Muscle of leg (tissue), 11 donors: Measurements from ENCODE around the gene GAS7. TPM values are rescaled to one million over a fixed set of nuclear protein-coding genes. Genes with fewer than 3 reads are reported as not detected.

ENCODE experiments used
- DNase-seq: peaks from one replicate; pipeline ENCODE4 v3.0.0; 2013
- H3K27ac ChIP-seq: one replicate; pipeline ENCODE4 v1.5.1; 2013; ENCODE audit warnings: mild to moderate bottlenecking, low read length, control low read depth
- H3K27me3 ChIP-seq: one replicate; pipeline ENCODE4 v1.6.1; 2013; ENCODE audit warnings: low read length; ENCODE audit not compliant: control insufficient read depth, insufficient read depth
- H3K36me3 ChIP-seq: one replicate; pipeline ENCODE4 v1.6.1; 2013; ENCODE audit warnings: low read length; ENCODE audit not compliant: control insufficient read depth, insufficient read depth
- H3K4me1 ChIP-seq: one replicate; pipeline ENCODE4 v1.6.1; 2013; ENCODE audit warnings: low read length; ENCODE audit not compliant: control insufficient read depth, insufficient read depth
- H3K4me3 ChIP-seq: one replicate; pipeline ENCODE4 v1.5.1; 2013; ENCODE audit warnings: low read length, control low read depth
- H3K9me3 ChIP-seq: replicated peaks from 2 replicates; pipeline ENCODE4 v1.6.1; 2013; ENCODE audit warnings: low read depth, low read length; ENCODE audit not compliant: control insufficient read depth
- WGBS: methylation state at CpG from one replicate; pipeline ENCODE4 v1.1.5; 2013; ENCODE audit warnings: missing lambda C conversion rate; ENCODE audit not compliant: insufficient coverage; 5-methylcytosine and 5-hydroxymethylcytosine counted together
- polyA plus RNA-seq, 8 donors: library from polyadenylated mRNA; unstranded; fragments of 120-200 nt; gene quantifications; one replicate each; pipeline versions ENCODE4 v1.2.1 to v1.2.3, GENCODE V29; 2013; ENCODE audit warnings: inconsistent platforms in 1 of 8, low replicate concordance in 1 of 8; ENCODE audit not compliant: insufficient read length in 8 of 8, insufficient read depth in 1 of 8
- total RNA-seq: library from RNA; stranded (reverse); fragments of 120-200 nt; gene quantifications from one replicate; pipeline ENCODE4 v1.2.4, GENCODE V29; 2013

The GAS7 gene
- total and polyA plus RNA-seq, 9 donors = 33.3 to 68.9 (median 45.9) TPM

GRCh38 chr17:10032118-10032852 is 166.1 kb downstream of the GAS7 start:
- Histone ChIP-seq H3K27me3 (no peaks in the 10 kb centered on the region), H3K36me3 (peaks cover 20% of the 10 kb centered on the region), H3K4me1 (peaks cover 65% of the 10 kb centered on the region), H3K9me3 (no peaks in the 10 kb centered on the region), H3K27ac (peak overlapping the region; percentile 96), H3K4me3 (no peak overlapping the region)
- DNase-seq = no peak
- WGBS = 50% methylated on average over 2 of the region's 6 CpGs

GRCh38 chr17:10031606-10032005 is 166.8 kb downstream of the GAS7 start:
- 79% methylated on average over 7 of the region's 11 CpGs for WGBS
- DNase-seq = no peak
- Histone ChIP-seq H3K27ac (no peak overlapping the region), H3K4me3 (no peak overlapping the region), H3K27me3 (no peaks in the 10 kb centered on the region), H3K9me3 (no peaks in the 10 kb centered on the region), H3K4me1 (peaks cover 60% of the 10 kb centered on the region), H3K36me3 (peaks cover 21% of the 10 kb centered on the region)

- DNase-seq = no peak
- Histone ChIP-seq H3K9me3 (no peaks in the 10 kb centered on the region), H3K36me3 (peaks cover 21% of the 10 kb centered on the region), H3K27ac (no peak overlapping the region), H3K27me3 (no peaks in the 10 kb centered on the region), H3K4me1 (peaks cover 59% of the 10 kb centered on the region), H3K4me3 (no peak overlapping the region)
- 40% methylated on average over 1 of the region's 3 CpGs for WGBS
Measured at GRCh38 chr17:10031127-10031526, 167.3 kb downstream of the GAS7 start.

GRCh38 chr17:10029129-10029528 is 169.3 kb downstream of the GAS7 start:
- no peaks in the 10 kb centered on the region for H3K9me3 ChIP-seq
- no peak for DNase-seq
- WGBS = no CpG with 5 or more reads among the region's 7 CpGs
- peaks cover 21% of the 10 kb centered on the region for H3K36me3 ChIP-seq
- H3K27me3 ChIP-seq = no peaks in the 10 kb centered on the region
- no peak overlapping the region for H3K27ac ChIP-seq
- H3K4me3 ChIP-seq = no peak overlapping the region
- H3K4me1 ChIP-seq = peaks cover 40% of the 10 kb centered on the region

- H3K4me3 ChIP-seq = no peak overlapping the region
- 48% methylated on average over 10 of the region's 21 CpGs for WGBS
- H3K36me3 ChIP-seq = peaks cover 18% of the 10 kb centered on the region
- H3K27me3 ChIP-seq = no peaks in the 10 kb centered on the region
- H3K27ac ChIP-seq = no peak overlapping the region
- no peaks in the 10 kb centered on the region for H3K9me3 ChIP-seq
- peaks cover 20% of the 10 kb centered on the region for H3K4me1 ChIP-seq
- DNase-seq = no peak
Measured at GRCh38 chr17:10025976-10026901, 172.2 kb downstream of the GAS7 start.

- Histone ChIP-seq H3K4me1 (peaks cover 19% of the 10 kb centered on the region), H3K27ac (no peak overlapping the region), H3K27me3 (no peaks in the 10 kb centered on the region), H3K9me3 (no peaks in the 10 kb centered on the region), H3K36me3 (peaks cover 14% of the 10 kb centered on the region), H3K4me3 (no peak overlapping the region)
- WGBS = 90% methylated on average over 6 of the region's 6 CpGs
- DNase-seq = no peak
Measured at GRCh38 chr17:10025224-10025623, 173.2 kb downstream of the GAS7 start.

GRCh38 chr17:10022416-10022815 is 176.0 kb downstream of the GAS7 start:
- 85% methylated on average over 12 of the region's 13 CpGs for WGBS
- no peak overlapping the region for H3K4me3 ChIP-seq
- no peaks in the 10 kb centered on the region for H3K27me3 ChIP-seq
- DNase-seq = no peak
- peaks cover 37% of the 10 kb centered on the region for H3K4me1 ChIP-seq
- H3K36me3 ChIP-seq = peaks cover 9% of the 10 kb centered on the region
- no peaks in the 10 kb centered on the region for H3K9me3 ChIP-seq
- H3K27ac ChIP-seq = no peak overlapping the region

GRCh38 chr17:10021272-10021984 is 177.0 kb downstream of the GAS7 start:
- no peaks in the 10 kb centered on the region for H3K27me3 ChIP-seq
- WGBS = 56% methylated on average over 20 of the region's 21 CpGs
- no peak overlapping the region for H3K4me3 ChIP-seq
- H3K36me3 ChIP-seq = peaks cover 6% of the 10 kb centered on the region
- H3K4me1 ChIP-seq = peaks cover 34% of the 10 kb centered on the region
- DNase-seq = peak; percentile 55
- H3K9me3 ChIP-seq = no peaks in the 10 kb centered on the region
- H3K27ac ChIP-seq = no peak overlapping the region

GRCh38 chr17:10019941-10020451 is 178.4 kb downstream of the GAS7 start:
- Histone ChIP-seq H3K36me3 (peaks cover 8% of the 10 kb centered on the region), H3K4me1 (peaks cover 31% of the 10 kb centered on the region), H3K4me3 (no peak overlapping the region), H3K9me3 (no peaks in the 10 kb centered on the region), H3K27ac (peak overlapping the region; percentile 3), H3K27me3 (no peaks in the 10 kb centered on the region)
- WGBS = 33% methylated on average over 6 of the region's 9 CpGs
- DNase-seq = peak; percentile 56
